Stimulated activated CD4-positive, alpha-beta T cell treated with anti-CD3 and anti-CD28 coated beads, Interleukin-15, amount 100 ng/mL, for 24 hours (primary cell): ENCODE results near the gene ISL2.

Experiments used
- DNase-seq: peaks from one replicate; pipeline ENCODE4 v3.0.0-alpha.2; 2020

ISL2 gene

GRCh38 chr15:76328106-76328696 is 8.4 kb upstream of the ISL2 start:
- no peak for DNase-seq

- DNase-seq, result no peak
Observed at GRCh38 chr15:76328958-76329357, 7.6 kb upstream of the ISL2 start.

GRCh38 chr15:76330080-76330680 is 6.4 kb upstream of the ISL2 start:
- no peak for DNase-seq

- DNase-seq, result no peak
Observed at GRCh38 chr15:76332796-76333195, 3.8 kb upstream of the ISL2 start.

- no peak for DNase-seq
Observed at GRCh38 chr15:76333309-76333708, 3.3 kb upstream of the ISL2 start.

- no peak for DNase-seq
Observed at GRCh38 chr15:76333720-76334437, 2.7 kb upstream of the ISL2 start.

- no peak for DNase-seq
Observed at GRCh38 chr15:76334438-76335306, 1.9 kb upstream of the ISL2 start.

- no peak for DNase-seq
Observed at GRCh38 chr15:76335307-76336253, 993 bp upstream of the ISL2 start.

GRCh38 chr15:76337059-76337695 is 604 bp downstream of the ISL2 start:
- no peak for DNase-seq

GRCh38 chr15:76337696-76338485 is 1.3 kb downstream of the ISL2 start:
- DNase-seq, result no peak

- no peak for DNase-seq
Observed at GRCh38 chr15:76338486-76339304, 2.1 kb downstream of the ISL2 start.

- no peak for DNase-seq
Observed at GRCh38 chr15:76339305-76340197, 3.0 kb downstream of the ISL2 start.

GRCh38 chr15:76340198-76340802 is 3.7 kb downstream of the ISL2 start:
- DNase-seq, result no peak

- peak; percentile 71 for DNase-seq
Observed at GRCh38 chr15:76340803-76341365, 4.3 kb downstream of the ISL2 start.

- no peak for DNase-seq
Observed at GRCh38 chr15:76341366-76342057, 4.9 kb downstream of the ISL2 start.

GRCh38 chr15:76342058-76342381 is 5.4 kb downstream of the ISL2 start:
- no peak for DNase-seq

- no peak for DNase-seq
Observed at GRCh38 chr15:76342382-76343201, 6.0 kb downstream of the ISL2 start.
